Endothelial cell of hepatic sinusoid (primary cell): ENCODE results near the gene ACSF3.

Experiments
- in situ Hi-C: cut with HindIII; loops from 2 replicates; pipeline ENCODE4 v1.10.0; 2017; ENCODE audit warnings: low sequenced_read_pairs

Gene ACSF3

DNA sequence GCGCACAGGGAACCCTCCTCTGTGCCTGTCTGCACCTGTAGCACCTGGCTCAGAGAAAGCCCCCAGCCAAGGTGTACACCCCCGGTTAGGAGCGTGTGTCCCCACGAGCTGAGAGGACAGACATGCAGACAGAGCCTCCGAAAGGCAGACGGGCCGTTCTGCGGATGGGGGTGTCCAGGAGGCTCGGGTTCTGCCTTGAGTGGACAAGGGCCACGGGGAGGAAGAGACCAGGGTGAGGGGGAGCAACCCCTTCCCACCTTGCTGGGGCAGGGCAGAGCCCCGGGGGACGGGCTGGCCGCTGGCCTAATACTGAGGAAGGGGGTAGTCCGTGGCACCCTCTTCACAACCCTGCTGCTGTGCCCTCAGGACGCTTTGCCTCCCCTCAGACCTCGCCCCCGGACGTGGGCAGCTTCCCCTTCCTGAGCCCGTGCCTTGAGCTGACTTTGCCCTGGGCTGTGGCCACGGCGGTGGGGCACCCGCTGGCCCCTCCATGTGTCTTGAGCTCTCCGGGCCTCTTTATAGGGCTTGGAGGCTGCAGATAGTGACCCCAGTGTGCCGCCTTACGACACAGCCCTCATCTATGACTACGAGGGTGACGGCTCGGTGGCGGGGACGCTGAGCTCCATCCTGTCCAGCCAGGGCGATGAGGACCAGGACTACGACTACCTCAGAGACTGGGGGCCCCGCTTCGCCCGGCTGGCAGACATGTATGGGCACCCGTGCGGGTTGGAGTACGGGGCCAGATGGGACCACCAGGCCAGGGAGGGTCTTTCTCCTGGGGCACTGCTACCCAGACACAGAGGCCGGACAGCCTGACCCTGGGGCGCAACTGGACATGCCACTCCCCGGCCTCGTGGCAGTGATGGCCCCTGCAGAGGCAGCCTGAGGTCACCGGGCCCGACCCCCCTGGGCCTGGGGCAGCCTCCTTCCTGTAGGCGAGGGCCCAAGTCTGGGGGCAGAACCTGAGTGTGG, 101.0 kb downstream of the ACSF3 start:
- in situ Hi-C loops: no loop called here

GRCh38 chr16:89195521-89196171, 102.0 kb downstream of the ACSF3 start:
- in situ Hi-C loops: no loop called here

DNA sequence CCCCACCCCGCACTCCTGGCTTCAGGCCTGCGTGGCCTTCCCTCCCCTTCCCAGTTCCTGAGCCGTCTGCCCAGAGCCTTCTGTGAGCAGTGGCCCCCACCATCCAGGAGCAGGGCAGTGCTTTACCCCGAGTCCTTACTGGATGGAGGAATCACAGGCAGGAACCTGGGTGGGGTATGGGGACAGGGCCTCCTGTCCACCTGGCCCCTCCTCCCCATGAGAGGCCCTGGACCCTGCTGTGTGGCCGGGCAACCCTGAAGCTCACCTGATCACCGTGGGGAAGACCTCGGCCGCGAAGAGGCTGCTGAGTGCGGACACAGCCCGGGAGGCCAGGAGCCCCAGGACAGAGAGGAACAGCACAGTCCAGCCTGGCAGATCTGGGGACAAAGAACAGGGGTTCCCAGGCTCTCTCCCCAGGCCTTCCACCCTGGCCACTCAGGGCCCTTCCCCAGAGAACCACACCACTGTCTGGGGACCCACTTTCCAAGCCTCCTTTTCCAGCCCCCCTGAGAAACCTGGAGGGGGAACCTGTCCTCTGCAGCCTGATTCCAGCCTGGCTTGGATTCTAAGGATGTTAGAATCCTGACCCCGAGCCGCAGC, 103.5 kb downstream of the ACSF3 start:
- in situ Hi-C loops: no loop called here

GRCh38 chr16:89197633-89198416, 104.2 kb downstream of the ACSF3 start:
- in situ Hi-C loops: no loop called here

GRCh38 chr16:89198417-89199240, 105.0 kb downstream of the ACSF3 start:
- in situ Hi-C loops: no loop called here

DNA sequence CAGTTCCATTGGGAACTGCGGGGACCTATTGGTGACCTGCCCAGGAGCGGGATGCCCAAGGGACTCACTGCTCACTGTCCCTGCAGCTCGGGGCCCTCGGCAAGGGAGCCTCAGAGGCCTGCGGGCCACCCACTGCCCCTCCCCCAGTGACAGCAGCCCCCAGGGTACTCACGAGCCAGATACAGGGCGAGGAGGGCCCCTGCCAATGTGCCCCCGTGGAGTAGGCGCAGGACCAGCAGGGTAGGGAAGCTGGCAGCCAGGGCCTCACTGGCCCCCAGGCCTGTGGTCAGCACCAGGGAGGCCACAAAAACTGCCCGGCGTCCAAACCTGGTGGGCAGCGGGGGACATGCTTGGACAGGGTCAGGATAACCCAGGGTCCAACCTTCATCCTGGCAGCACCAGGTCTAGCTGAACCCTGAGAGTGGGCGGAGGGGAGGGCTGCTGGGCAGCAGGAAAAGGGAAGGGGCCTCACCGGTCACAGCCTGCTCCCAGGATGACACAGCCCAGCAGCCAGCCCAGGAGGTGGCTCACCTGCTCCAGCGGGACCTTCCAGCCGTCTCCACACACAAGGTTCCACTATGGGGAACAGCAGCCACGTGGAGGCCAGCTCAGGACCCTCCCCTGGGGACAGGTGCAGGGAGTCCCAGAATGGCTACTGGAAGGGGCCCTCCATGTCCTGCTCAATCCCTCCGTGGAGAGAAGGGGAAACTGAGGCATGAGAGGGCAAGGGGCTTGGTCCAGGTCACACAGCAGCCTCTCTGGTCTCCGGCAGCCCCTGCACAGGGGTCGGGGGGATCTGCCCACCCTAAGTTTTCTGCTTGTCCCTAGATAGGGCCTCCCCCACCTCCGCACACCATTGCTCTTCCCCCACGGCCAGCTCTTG, 105.8 kb downstream of the ACSF3 start:
- in situ Hi-C loops: loop anchor here (5.0 kb wide), 2 partner anchors 38 to 82 kb away; no protein-coding TSS in a partner anchor

DNA sequence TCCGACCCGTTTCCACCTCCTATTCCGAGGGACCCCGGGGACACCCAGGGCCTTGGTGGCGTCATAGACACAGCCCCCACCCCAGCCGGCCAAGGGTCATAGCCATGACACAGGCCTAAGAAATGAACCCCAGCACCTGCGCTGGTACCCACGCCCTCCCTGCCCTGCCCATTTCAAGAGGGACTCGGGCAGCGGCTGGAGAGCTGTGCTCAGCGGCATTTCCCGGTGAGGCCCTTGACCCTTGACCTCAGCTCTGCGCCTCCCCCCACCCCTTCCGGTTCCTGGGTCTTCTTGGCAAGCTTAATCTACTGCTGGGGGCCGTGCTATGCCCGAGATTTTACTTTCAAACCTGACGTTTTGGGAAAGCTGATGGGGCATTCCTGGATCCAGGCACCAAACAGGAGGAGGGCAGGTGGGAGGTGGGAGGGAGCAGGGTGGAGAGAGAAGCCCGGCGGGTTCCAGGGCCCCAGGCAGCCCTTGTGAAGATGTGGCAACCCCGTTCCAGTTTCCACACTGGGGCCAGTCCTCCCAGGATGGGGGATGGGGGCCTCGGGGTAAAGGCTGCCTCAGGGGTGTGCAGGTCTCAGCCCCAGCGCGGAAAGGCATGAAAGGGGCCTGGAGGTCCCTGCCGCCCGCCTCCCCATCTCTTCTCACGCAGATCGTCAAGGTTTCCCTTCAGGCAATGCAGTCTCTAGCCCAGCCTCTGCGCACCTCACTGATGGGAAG, 106.6 kb downstream of the ACSF3 start, which contains the start of gene SLC22A31:
Gene SLC22A31, minus strand, starts transcription at position 414 of the 726 bp plus-strand sequence. Its CDS starts 36 bp downstream, at position 378.
- in situ Hi-C loops: loop anchor here (5.0 kb wide), 2 partner anchors 37 to 83 kb away; no protein-coding TSS in a partner anchor

- in situ Hi-C loops: loop anchor here (5.0 kb wide), 2 partner anchors 36 to 84 kb away; no protein-coding TSS in a partner anchor
These were observed 107.3 kb downstream of the ACSF3 start for GRCh38 chr16:89200850-89201411.

GRCh38 chr16:89201439-89202377, 108.1 kb downstream of the ACSF3 start:
- in situ Hi-C loops: loop anchor here (5.0 kb wide), 2 partner anchors 36 to 84 kb away; no protein-coding TSS in a partner anchor

DNA sequence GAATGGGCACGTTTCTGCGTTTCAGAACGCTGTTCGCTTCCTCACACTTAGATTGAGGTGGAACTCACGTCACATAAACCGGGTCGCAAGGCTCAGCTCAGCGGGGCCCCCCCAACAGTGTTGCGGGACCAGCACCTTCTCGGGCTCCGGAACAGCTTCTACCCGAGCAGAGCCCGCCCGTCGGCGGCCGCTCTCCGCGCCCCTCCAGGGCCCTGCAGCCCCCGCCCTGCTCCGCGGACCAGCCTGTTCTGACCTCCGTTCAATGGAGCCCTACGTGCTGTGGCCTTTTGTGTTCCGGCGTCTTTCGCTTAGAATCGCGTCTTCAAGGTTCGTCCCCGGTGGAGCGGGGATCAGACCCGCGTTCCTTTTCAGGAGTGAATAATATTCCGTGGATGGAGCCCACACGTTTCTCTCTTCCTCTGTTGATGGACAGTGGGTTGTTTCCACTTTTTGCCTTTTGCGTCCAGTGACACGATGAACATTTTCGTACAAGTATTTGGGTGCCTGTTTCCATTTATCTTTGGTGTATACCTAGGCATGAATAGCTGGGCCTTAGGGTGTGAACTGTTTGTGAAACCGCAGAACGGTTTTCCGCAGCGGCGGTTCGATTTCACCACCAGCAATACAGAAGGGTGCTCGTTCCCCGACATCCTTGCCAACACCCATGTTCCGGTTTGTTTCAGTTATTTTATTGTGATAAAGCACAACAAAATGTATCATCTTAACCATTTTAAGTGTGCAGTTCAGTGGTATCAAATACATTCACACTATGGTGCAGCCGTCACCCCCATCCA, 109.0 kb downstream of the ACSF3 start:
- in situ Hi-C loops: loop anchor here (5.0 kb wide), 2 partner anchors 35 to 85 kb away; no protein-coding TSS in a partner anchor
